NK-92 (cell line): ENCODE data around the gene ZBTB20.

Source experiments
- DNase-seq: peaks from one replicate; lab custom pipeline; 2025; ENCODE audit not compliant: unreplicated experiment; lab: John Stamatoyannopoulos, UW

ZBTB20 gene

GRCh38 chr3:114718898-114719210 is 428.2 kb downstream of the ZBTB20 start:
- DNase-seq = no peak

GRCh38 chr3:114718071-114718897 is 428.8 kb downstream of the ZBTB20 start:
- DNase-seq = no peak

GRCh38 chr3:114716916-114717315 is 430.2 kb downstream of the ZBTB20 start:
- DNase-seq = no peak

GRCh38 chr3:114716126-114716525 is 431.0 kb downstream of the ZBTB20 start:
- no peak for DNase-seq

GRCh38 chr3:114714957-114715460 is 432.1 kb downstream of the ZBTB20 start:
- DNase-seq = no peak

GRCh38 chr3:114714237-114714636 is 432.9 kb downstream of the ZBTB20 start:
- DNase-seq = no peak

- DNase-seq = no peak
Measured at GRCh38 chr3:114712728-114713492, 434.2 kb downstream of the ZBTB20 start.

- DNase-seq = no peak
Measured at GRCh38 chr3:114711321-114711886, 435.7 kb downstream of the ZBTB20 start.

- DNase-seq = no peak
Measured at GRCh38 chr3:114709102-114709501, 438.0 kb downstream of the ZBTB20 start.

- no peak for DNase-seq
Measured at GRCh38 chr3:114707252-114707860, 439.7 kb downstream of the ZBTB20 start.

- DNase-seq = no peak
Measured at GRCh38 chr3:114706591-114707232, 440.4 kb downstream of the ZBTB20 start.

- no peak for DNase-seq
Measured at GRCh38 chr3:114700637-114701234, 446.4 kb downstream of the ZBTB20 start.

GRCh38 chr3:114698146-114699105 is 448.7 kb downstream of the ZBTB20 start:
- no peak for DNase-seq

GRCh38 chr3:114697401-114697800 is 449.7 kb downstream of the ZBTB20 start:
- DNase-seq = no peak

- DNase-seq = no peak
Measured at GRCh38 chr3:114694251-114694650, 452.8 kb downstream of the ZBTB20 start.

- DNase-seq = no peak
Measured at GRCh38 chr3:114691871-114692270, 455.2 kb downstream of the ZBTB20 start.

- no peak for DNase-seq
Measured at GRCh38 chr3:114690911-114691310, 456.2 kb downstream of the ZBTB20 start.

GRCh38 chr3:114687151-114687550 is 459.9 kb downstream of the ZBTB20 start:
- no peak for DNase-seq

- DNase-seq = no peak
Measured at GRCh38 chr3:114686621-114687020, 460.5 kb downstream of the ZBTB20 start.
